HG02759 (cell line): ENCODE results near the gene TRIM46.
"Not testable (repeated sequence)": the region's sequence is repeated elsewhere in the genome, so short reads cannot be mapped to it uniquely, and the experiment has no call there.

Experiments used
- ATAC-seq: cut with Tn5 transposase; IDR thresholded peaks from one replicate; pipeline ENCODE4 v1.9.1; 2021; ENCODE audit warnings: mild to moderate bottlenecking, moderate library complexity; ENCODE audit not compliant: unreplicated experiment

Gene TRIM46

GRCh38 chr1:155202731-155203515 is 29.3 kb downstream of the TRIM46 start:
- ATAC-seq: no peak

DNA sequence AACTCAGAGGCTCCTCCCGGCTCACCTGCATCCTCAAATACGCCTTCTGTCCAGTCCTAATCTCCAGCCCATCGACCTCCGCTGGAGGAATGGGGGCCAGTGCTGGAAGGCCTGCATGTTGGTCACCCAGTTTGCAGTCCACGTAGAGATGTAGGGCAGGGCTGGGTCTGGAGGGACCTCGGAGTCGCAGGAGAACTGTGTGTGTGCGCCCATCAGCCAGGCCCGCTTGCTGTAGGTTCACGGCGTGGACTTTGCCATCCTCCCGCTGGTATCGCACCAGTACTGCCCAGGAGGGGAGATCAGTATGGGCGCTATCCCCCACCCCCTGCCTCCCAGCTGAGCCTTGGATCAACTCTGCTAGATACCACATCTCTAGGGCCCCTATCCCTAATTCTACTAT is 31.4 kb downstream of the TRIM46 start:
- ATAC-seq: no peak

DNA sequence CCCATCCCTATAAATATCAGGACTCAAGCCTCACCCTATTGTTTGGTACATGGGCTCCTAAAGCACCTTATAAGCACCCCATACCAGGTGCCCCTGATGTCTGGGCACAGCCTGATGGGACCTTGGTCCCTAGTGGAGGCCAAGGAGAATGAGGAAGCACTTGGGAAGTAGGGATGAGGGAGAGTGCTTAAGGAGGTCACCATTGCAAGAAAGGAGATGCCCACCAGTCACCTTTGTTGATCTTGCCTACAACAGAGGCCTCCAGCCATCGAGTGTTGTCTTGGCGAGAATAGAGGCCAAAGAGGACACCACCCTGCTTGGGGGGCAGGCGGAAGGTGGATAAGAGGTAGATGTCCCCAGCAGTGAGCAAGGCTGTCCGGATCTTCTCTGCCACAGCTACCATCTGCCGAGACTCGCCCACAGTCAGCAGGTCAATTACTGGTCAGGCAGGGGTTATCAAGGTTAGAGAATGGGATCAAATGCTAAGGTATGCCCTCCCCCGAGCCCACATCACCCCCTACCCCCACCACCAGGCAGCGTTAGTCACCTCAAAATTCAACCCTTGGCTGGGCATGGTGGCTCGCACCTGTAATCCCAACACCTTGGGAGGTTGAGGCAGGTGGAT is 32.4 kb downstream of the TRIM46 start:
- no peak for ATAC-seq

DNA sequence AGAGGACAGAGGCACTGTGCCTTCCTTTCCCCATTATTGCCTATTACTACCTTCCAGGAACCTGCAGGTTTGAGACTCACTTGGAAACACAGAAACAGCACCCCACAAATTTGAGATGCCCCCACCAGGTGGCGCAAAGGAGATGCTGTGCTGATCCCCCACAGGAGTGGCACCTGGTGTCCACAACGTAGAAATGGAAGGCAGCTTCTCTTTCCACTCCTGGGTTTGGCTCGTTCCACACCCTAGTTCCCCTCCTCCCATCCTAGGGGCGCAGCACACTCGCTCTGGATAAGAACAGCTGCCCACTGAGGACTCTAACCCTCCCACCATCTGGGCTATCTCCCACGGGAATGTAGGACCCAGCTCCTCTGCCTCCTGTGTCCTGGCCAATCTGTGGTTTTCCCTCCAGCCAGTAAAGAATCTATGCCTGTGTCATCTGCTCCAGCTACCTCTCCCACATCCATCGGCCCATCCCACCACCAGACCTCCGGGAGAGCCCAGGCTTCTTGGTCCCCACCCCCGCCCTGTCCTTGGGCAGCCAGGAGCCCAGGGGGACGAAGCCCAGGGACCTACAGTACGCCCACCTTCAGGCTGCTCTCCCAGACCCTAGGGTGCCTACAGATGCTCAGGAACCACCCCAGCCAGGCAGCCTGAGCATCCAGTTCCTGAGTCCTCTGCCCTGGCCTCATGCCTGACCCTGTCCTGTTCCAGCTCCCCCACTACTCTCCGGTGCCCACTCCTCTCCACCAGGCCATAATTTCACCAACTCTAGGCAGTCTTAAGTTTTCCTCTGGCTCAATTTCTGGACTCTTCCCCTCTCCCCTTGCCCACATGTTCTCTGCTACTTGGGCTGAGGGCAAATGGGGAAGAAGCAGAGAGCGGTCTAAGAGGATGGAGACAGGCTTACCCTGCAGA is 33.5 kb downstream of the TRIM46 start:
- no peak for ATAC-seq

DNA sequence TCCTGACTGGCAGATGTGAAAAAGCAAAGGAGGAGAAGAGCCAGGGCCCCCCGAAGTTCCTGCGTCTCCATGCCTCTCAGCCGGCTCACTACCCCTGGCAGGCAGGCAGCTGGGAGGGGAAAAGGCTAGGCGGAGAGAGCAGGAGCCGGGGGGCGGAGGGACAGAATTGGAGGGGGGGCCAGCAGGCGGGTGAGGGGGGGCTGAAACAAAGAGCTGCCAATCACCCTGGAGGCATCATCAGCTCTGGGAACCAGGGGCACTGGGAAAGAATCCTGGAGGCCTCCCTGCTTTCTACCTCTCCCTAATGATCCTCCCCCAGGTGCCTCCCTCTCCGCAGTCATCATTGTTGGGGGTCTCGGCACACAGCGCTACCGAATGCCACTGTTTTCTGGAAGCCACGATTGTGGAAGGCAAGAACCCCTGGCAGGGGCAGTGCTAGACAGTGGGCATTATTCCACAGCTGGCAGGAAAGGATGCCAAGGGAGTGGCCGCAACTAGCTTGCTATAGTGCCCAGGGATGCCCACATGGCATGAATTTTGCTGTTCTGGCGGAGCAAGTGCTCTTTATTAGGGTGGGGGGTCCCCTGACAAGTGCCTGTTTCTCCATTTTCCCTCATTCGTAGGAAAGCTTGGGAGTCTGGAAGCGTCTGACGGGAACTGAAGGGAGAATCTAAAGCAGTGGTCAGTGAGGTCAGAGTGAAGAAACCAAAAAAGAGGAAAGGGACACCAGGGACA is 34.3 kb downstream of the TRIM46 start, which contains the start of gene THBS3:
THBS3 (minus strand) TSS at position 92 of the 735 bp plus-strand sequence; CDS start at position 71, 21 bp downstream.
- ATAC-seq: no peak

DNA sequence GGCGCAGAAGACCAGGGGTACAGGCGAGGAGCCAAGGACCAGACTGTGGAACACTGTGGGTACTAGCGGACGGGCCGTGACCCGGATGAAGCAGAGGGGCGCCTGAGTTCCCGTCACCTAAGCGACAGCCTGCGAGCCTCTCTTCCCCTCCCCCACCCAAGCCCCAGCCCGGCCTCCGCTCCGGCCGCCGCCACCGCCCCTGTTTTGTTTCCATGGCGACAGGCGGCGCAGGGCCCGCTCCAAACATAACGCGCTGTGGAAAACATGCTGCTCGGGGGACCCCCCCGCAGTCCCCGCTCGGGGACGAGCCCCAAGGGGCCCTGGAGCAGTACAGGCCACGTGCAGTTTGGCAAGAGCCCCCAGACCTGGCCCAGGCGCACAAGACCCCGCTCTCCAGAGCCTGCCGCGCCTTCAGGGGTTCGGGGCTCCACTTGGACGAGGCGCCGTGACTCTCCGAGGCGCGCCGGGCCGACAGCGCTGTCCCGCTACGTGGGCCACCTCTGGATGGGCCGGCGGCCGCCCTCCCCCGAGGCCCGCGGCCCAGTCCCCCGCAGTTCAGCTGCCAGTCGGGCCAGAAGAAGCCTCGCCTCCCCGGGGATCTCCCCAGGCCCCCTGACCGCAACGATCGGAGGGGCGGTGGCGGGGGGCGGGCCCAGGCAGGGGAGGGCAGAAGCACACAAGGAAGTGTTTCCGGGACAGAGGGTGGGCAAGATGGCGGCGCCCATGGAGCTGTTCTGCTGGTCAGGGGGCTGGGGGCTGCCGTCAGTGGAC is 35.1 kb downstream of the TRIM46 start, which contains the start of gene MTX1:
MTX1 (plus strand) TSS at position 155 of the 771 bp plus-strand sequence; CDS start at position 265, 110 bp downstream.
- ATAC-seq: peak; percentile 76

GRCh38 chr1:155209312-155209721 is 35.7 kb downstream of the TRIM46 start:
- no peak for ATAC-seq

DNA sequence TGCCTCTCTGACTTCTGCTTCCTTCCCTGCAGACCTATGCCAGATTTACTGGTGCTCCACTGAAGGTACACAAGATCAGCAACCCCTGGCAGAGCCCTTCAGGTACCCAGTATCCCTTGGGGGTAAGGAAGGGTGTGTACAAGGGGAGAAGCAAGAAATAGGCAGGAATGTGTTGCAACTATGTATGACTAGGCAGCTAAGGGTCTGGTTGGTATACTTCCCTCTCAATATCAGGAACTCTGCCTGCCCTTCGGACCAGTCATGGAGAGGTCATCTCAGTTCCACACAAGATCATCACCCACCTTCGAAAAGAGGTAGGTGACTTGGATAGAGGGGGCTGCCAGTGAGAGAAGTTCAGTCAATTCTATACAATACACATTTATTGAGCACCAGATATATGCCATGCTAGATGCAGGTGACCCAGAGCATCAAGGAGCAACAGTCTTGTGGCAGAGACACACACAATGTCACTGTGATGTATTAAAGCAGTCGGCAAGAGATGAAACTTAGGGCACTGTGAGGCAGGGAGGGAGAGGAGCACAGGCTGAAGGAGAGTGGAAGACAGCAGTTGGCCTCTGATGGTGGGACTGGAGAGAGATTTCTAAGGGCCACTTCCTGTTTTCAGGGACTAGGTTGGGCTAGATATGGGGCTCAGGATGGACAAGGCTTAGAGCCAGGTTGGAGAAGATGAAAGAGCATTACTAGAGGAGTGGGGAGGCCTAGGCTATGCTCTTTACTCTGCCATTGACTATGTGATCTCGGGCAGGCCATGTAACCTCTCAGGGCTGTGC is 36.9 kb downstream of the TRIM46 start:
- ATAC-seq: no peak

- ATAC-seq: not testable (repeated sequence)
Observed at GRCh38 chr1:155211381-155212050, 37.9 kb downstream of the TRIM46 start.

GRCh38 chr1:155212051-155212440 is 38.4 kb downstream of the TRIM46 start:
- ATAC-seq: not testable (repeated sequence)

GRCh38 chr1:155214702-155215101 is 41.1 kb downstream of the TRIM46 start:
- not testable (repeated sequence) for ATAC-seq

- ATAC-seq: no peak
Observed at GRCh38 chr1:155218854-155219591, 45.4 kb downstream of the TRIM46 start.

DNA sequence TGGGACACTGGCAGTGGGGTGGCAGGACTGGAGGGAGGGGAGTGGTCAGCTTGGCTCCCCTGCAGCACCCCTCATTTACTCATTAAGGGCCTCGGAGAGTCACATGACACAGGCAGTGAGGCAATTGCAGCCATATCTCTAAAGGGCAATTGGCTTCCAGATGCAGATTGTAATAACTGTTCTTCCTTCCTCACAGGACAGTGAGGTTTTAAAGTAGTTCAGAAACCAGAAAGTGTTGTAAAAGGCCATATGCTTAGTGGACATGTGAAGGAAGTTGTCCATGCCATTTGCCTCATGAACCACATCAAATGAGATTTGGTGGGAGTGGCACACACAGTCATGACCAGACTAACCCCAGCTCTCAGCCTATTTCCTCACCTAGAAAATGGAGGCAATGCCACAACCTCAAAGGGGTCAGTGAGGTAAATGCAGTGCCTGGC is 46.0 kb downstream of the TRIM46 start:
- no peak for ATAC-seq

DNA sequence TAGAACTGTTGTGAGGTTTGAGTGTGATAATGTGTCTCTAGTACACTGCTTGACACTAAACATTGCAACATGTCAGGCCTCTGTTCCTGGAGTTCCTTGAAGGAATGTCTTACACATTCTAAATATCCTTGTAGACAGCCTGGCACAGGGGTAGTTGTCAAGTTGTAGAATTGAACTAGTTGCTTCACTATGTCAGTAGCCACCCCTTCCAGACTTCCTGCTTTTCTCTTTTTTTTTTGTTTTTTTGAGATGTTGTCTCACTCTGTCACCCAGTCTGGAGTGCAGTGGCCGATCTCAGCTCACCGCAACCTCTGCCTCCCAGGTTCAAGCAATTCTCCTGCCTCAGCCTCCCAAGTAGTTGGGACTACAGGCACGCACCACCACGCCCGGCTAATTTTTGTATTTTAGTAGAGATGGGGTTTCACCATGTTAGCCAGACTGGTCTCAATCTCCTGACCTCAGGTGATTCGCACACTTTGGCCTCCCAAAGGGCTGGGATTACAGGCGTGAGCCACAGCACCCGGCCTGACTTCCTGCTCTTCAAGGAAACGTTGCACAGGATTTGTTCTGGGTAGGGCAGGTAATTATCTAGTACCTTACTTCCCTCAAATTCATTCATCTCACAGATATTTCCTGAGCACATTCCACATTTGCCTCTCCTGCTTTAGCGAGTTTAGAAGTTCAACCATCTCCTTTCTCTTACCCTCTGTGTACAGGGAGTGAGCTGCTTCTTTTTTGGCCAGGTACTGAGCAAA is 46.7 kb downstream of the TRIM46 start:
- ATAC-seq: not testable (repeated sequence)

GRCh38 chr1:155223047-155223446 is 49.4 kb downstream of the TRIM46 start:
- no peak for ATAC-seq

DNA sequence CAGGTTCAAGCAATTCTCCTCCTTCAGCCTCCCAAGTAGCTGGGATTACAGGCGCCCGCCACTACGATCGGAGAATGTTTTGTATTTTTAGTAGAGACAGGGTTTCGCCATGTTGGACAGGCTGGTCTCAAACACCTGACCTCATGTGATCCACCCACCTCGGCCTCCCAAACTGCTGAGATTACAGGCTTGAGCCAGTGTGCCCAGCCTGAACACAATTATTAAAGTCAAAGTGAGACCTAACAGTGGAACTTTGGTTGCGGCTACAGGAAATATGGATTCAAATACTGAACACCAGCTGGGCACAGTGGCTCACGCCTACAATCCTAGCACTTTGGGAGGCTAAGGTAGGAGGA is 51.7 kb downstream of the TRIM46 start:
- ATAC-seq: not testable (repeated sequence)
